Hypothalamus (tissue), 51 donors: Measurements from ENCODE around the gene UNC13C.
"Not testable (repeated sequence)": the region's sequence is repeated elsewhere in the genome, so short reads cannot be mapped to it uniquely, and the experiment has no call there.

ENCODE experiments used
- DNase-seq, 51 donors: peaks; one replicate each; lab custom pipeline; 2025; lab: John Stamatoyannopoulos, UW

UNC13C gene

DNA sequence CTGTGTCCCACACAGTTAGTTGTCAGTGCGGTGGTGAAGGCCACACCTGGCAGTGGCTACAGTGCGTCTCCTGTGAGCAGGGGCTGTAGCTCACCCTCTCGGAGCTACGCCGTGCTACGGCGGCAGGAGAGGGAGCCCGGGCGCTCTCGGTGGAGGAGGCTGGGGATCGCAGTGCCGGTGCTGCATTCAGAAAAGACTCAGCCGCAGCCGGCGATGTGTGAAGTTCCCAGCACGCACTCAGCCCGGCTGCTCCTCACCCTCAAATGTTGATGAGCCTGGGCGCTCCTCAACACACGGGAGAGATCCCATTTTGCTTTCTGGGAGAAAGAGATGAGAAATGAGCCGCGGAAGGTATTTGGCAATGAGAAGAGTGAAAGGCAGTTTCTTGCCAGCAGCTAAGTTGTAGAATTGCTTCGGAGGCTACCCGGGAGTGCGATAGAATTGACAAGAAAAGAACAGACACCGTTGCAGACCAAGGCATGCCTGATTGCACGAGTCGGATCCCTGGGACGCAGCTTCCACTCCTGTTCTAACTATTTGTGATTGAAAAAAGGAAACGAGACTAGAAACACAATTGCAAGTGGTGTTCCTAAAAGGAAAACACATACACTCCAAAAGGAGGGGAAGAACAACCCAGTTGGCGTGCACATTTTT, at the start of gene UNC13C:
TSS of gene UNC13C (plus strand) at position 189 of the 654 bp plus-strand sequence. CDS start 34,463 bp downstream, outside the sequence.
- peak in 33 of 51 donors; percentile 2 to 75 (median 20) for DNase-seq

DNA sequence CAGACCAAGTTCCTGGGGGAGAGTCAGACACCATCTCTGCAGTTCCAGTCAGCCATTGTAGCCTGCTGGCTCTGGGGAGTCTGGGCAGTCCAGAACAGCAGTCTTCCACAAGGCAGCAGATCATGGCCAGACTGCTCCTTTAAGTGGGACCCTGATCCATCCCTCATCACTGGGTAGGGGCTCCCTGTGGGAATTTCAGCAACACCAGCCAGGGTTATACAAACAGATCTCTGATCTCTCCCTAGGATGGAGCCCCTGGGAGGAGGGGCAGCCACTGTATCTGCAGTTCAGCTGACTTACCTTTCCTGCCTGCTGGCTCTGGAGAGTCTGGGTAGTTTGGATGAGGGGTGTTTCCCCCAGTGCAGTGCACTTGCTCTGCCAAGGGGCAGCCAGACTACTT, 42.1 kb upstream of the UNC13C start:
- no peak for DNase-seq

DNA sequence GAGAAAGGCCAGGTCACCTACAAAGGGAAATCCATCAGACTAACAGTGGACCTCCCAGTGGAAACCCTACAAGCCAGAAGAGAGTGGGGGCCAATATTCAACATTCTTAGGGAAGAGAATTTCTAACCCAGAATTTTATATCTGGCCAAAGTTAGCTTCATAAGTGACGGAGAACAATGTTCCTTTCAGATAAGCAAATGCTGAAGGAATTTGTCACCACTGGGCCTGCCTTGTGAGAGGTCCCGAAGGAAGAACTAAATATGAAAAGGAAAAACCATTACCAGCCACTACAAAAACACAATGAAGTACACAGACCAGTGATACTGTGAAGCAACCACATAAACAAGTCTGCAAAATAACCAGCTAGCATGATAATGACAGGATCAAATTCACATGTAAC, 40.6 kb upstream of the UNC13C start:
- DNase-seq: not testable (repeated sequence)

- DNase-seq: no peak
Measured at GRCh38 chr15:53950572-53950971, 27.7 kb upstream of the UNC13C start.

DNA sequence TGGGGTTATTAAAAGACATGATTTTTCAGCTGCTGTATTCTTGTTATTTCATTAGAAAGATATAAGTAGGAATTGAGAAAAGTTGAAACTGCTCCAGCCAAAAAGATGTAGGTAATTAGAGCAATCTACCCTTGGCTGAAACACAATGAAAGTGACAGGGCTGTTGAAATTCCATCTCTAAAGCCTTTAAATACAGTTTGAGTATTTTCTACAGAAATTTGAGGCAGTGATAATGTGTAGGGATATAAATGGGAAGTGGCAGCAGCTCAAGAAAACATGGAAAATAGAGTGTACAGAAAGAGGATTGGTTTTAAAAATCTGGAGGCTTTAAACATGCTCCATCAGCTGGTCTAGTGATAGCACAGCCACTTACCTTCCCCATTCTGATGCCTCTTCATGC, 22.8 kb upstream of the UNC13C start:
- DNase-seq: no peak

GRCh38 chr15:53962646-53963561, 15.3 kb upstream of the UNC13C start:
- DNase-seq: peak in 9 of 51 donors; percentile 0 to 17 (median 5)

- DNase-seq: no peak
Measured at GRCh38 chr15:53963801-53964200, 14.4 kb upstream of the UNC13C start.

DNA sequence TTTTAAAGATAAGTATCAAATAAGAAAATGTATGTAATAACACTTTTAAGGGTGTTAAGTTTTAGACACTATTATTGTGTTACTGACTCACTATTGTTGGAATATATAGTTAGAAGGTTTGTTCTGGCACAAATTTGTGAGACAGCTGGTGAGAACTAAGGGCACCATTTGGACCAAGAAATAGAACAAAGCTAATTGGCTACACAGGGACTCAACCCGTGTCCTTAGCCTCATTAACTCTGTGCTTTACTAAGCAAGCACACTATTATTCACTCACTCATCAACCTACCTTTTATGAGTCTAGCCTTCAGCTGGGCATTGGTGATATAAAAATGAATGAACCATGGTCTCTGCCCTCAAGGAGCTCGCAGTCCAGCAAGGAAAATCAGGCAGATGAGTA, 4.1 kb upstream of the UNC13C start:
- no peak for DNase-seq

GRCh38 chr15:53974813-53975212, 3.4 kb upstream of the UNC13C start:
- no peak for DNase-seq

- DNase-seq: peak in 11 of 51 donors; percentile 1 to 16 (median 4)
Measured at GRCh38 chr15:53976844-53977392, 1.3 kb upstream of the UNC13C start.

GRCh38 chr15:53979051-53979788, 979 bp downstream of the UNC13C start:
- no peak for DNase-seq

GRCh38 chr15:53980021-53980420, 1.8 kb downstream of the UNC13C start:
- DNase-seq: no peak

DNA sequence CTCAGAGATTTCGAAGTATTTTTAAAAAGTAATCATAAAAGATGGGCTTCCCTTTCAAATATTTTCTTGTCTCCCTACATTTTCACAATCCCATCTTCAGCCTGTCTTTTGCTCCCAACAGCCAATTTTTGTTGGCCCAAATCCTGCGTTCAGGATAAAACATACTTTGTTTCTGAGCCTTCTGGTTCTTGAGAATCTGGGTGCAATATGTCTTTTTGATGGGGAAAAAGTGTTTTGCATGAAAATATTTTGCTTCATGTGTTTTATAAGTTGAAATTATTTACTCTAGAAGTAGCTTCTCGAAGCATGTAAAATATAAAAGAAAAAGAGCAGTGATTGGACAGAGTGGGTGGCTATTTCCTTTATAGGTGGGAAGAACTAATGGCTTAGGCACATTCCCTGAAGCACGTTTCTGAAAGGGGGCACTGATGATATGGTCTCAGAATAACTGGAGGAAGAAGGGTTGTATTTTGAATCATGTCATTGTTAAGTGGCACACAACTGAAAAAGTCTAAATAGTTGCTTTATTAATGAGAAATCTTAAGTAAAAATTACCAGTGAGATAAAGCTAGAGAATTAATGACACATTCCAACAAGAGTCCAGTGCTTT, 3.9 kb downstream of the UNC13C start:
- DNase-seq: no peak

- no peak for DNase-seq
Measured at GRCh38 chr15:53982876-53983275, 4.6 kb downstream of the UNC13C start.

DNA sequence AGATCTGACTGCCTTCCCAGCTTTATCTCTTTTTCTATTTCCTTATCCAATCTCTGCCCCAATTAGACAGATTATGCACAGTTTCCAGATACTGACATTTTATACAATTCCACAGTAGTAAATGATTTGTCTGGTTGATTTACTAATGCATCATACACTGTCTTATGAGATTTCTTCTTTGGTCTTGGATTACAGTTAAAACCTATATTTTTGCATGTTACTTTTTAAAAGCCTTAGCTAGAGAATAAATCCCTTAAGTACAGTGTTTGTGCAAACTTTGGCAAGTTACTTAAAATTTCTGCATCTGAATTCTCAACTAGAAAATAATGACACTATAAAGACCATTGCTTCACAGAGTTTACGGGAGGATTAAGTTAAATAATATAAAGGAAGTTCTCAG, 6.0 kb downstream of the UNC13C start:
- DNase-seq: no peak

- DNase-seq: no peak
Measured at GRCh38 chr15:53985562-53985961, 7.3 kb downstream of the UNC13C start.

GRCh38 chr15:53987480-53987879, 9.2 kb downstream of the UNC13C start:
- DNase-seq: no peak

DNA sequence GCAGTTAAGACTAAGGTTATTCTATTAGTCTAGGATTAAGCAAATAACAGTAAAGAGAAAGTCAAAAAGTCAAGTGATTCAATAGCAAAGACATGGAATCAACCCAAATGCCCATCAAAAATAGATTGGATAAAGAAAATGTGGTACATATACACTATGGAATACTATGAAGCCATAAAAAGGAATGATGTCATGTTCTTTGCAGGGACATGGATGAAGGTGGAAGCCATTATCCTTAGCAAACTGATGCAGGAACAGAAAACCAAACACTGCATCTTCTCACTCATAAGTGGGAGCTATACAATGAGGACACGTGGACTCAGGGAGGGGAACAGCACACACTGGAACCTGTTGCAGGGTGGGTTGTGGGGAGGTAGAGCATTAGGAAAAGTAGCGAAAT, 29.0 kb downstream of the UNC13C start:
- no peak for DNase-seq

DNA sequence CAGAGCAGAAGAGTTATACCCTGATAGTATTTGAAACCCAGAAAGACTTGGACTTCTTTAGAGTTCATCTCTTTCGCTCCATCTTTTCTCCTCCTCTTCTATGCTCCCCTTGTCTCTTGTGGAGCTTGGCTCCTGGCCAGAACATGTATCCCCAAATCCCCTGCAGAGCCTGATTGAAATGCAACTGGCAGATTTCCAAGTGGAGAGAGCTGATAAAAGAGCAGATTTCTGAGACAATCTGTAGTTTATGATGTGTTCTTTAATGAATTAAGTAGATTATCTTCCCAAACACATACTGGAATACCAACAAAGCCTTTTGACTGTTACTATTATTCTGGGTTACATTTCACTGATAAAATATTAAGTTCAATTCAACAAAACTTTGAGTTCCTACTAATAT, 33.4 kb downstream of the UNC13C start:
- DNase-seq: no peak

DNA sequence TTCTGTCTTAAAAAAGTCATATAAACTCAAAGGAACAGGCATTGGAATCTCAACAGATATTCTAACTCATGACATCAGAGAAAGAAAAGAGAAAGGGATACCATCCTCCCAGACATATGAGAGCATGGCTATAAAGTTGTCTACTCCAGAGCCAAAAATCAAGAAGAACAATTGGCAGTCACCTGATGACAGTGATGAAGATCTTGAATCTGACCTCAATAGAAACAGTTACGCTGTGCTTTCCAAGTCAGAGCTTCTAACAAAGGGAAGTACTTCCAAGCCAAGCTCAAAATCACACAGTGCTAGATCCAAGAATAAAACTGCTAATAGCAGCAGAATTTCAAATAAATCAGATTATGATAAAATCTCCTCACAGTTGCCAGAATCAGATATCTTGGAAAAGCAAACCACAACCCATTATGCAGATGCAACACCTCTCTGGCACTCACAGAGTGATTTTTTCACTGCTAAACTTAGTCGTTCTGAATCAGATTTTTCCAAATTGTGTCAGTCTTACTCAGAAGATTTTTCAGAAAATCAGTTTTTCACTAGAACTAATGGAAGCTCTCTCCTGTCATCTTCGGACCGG, 35.9 kb downstream of the UNC13C start:
- DNase-seq: no peak
